Esophagus (tissue), 2 donors: ENCODE results near the gene PLPPR3. TPM values are rescaled to one million over a fixed set of nuclear protein-coding genes. Genes with fewer than 3 reads are reported as not detected.

Experiments
- H3K27ac ChIP-seq, 2 donors: one replicate each; pipeline ENCODE4 v1.5.1; 2013; ENCODE audit warnings: low read depth in 2 of 2, mild to moderate bottlenecking in 2 of 2, inconsistent platforms in 1 of 2, low read length in 1 of 2, moderate library complexity in 1 of 2
- H3K27me3 ChIP-seq, 2 donors: one replicate each; pipeline ENCODE4 v1.6.1; 2013; ENCODE audit warnings: low read length in 2 of 2, control low read depth in 1 of 2, mild to moderate bottlenecking in 1 of 2; ENCODE audit not compliant: insufficient read depth in 2 of 2, control insufficient read depth in 1 of 2
- H3K36me3 ChIP-seq, 2 donors: one replicate each; pipeline ENCODE4 v1.6.1; 2013; ENCODE audit warnings: low read length in 1 of 2; ENCODE audit not compliant: control insufficient read depth in 2 of 2, insufficient read depth in 2 of 2
- H3K4me1 ChIP-seq, 2 donors: one replicate each; pipeline ENCODE4 v1.6.1; 2013; ENCODE audit warnings: low read length in 1 of 2; ENCODE audit not compliant: control insufficient read depth in 2 of 2, insufficient read depth in 2 of 2
- H3K4me3 ChIP-seq, 2 donors: one replicate each; pipeline ENCODE4 v1.5.1; 2013; ENCODE audit warnings: low read length in 2 of 2, mild to moderate bottlenecking in 2 of 2, low read depth in 1 of 2, moderate library complexity in 1 of 2
- H3K9me3 ChIP-seq, 2 donors: one replicate each; pipeline ENCODE4 v1.6.1; 2013; ENCODE audit warnings: mild to moderate bottlenecking in 2 of 2, low read depth in 1 of 2, low read length in 1 of 2, moderate library complexity in 1 of 2; ENCODE audit not compliant: control insufficient read depth in 2 of 2, insufficient read depth in 1 of 2
- WGBS, 2 donors: extraction: QIAGEN DNeasy Blood & Tissue Kit; methylation state at CpG; one replicate each; pipeline ENCODE4 v1.1.7; 2013; 5-methylcytosine and 5-hydroxymethylcytosine counted together
- polyA plus RNA-seq, 2 donors: library from polyadenylated mRNA; stranded (reverse); fragments of 200-250 nt; gene quantifications; one replicate each; pipeline ENCODE4 v1.2.3, GENCODE V29; 2013
- donor health status: healthy with polysubstance abuse.
- donor health status: Bipolar disorder and iron deficiency.

PLPPR3 gene
- polyA plus RNA-seq, 2 donors, result not detected

- Histone ChIP-seq H3K36me3 (peaks cover 3 to 52% of the 10 kb centered on the region in 2 donors), H3K4me1 (no peaks in the 10 kb centered on the region), H3K4me3 (no peak overlapping the region), H3K27me3 (no peaks in the 10 kb centered on the region), H3K9me3 (peaks cover 0 to 2% of the 10 kb centered on the region in 2 donors), H3K27ac (no peak overlapping the region)
- WGBS, 2 donors, result 90% methylated on average over 20 of the region's 20 CpGs
Observed at GRCh38 chr19:811506-812048, 10.2 kb downstream of the PLPPR3 start.

GRCh38 chr19:810883-811489 is 10.8 kb downstream of the PLPPR3 start:
- Histone ChIP-seq H3K9me3 (peaks cover 0 to 2% of the 10 kb centered on the region in 2 donors), H3K36me3 (peaks cover 3 to 58% of the 10 kb centered on the region in 2 donors), H3K27ac (no peak overlapping the region), H3K4me3 (no peak overlapping the region), H3K27me3 (no peaks in the 10 kb centered on the region), H3K4me1 (no peaks in the 10 kb centered on the region)
- 81 to 86% methylated on average over 25 of the region's 25 CpGs for WGBS, 2 donors

- WGBS, 2 donors, result 83% methylated on average over 30 of the region's 30 CpGs
- no peaks in the 10 kb centered on the region for H3K27me3 ChIP-seq
- no peak overlapping the region for H3K27ac ChIP-seq
- H3K36me3 ChIP-seq, result peaks cover 6 to 65% of the 10 kb centered on the region in 2 donors
- peaks cover 0 to 4% of the 10 kb centered on the region in 2 donors for H3K4me1 ChIP-seq
- H3K9me3 ChIP-seq, result peaks cover 0 to 2% of the 10 kb centered on the region in 2 donors
- no peak overlapping the region for H3K4me3 ChIP-seq
Observed at GRCh38 chr19:810077-810855, 11.5 kb downstream of the PLPPR3 start.

GRCh38 chr19:808423-808775 is 13.4 kb downstream of the PLPPR3 start:
- 90 to 93% methylated on average over 21 to 26 of the region's 26 CpGs for WGBS, 2 donors
- peaks cover 0 to 4% of the 10 kb centered on the region in 2 donors for H3K4me1 ChIP-seq
- peaks cover 21 to 79% of the 10 kb centered on the region in 2 donors for H3K36me3 ChIP-seq
- H3K9me3 ChIP-seq, result no peaks in the 10 kb centered on the region
- H3K27me3 ChIP-seq, result no peaks in the 10 kb centered on the region
- H3K4me3 ChIP-seq, result no peak overlapping the region
- H3K27ac ChIP-seq, result no peak overlapping the region

- Histone ChIP-seq H3K36me3 (peaks cover 22 to 77% of the 10 kb centered on the region in 2 donors), H3K27ac (no peak overlapping the region), H3K27me3 (no peaks in the 10 kb centered on the region), H3K9me3 (no peaks in the 10 kb centered on the region), H3K4me1 (peaks cover 0 to 9% of the 10 kb centered on the region in 2 donors), H3K4me3 (no peak overlapping the region)
- 90% methylated on average over 44 of the region's 44 CpGs for WGBS, 2 donors
Observed at GRCh38 chr19:807627-808422, 13.9 kb downstream of the PLPPR3 start.

GRCh38 chr19:806815-807421 is 14.8 kb downstream of the PLPPR3 start:
- H3K4me1 ChIP-seq, result peaks cover 6 to 16% of the 10 kb centered on the region in 2 donors
- WGBS, 2 donors, result 76 to 83% methylated on average over 34 of the region's 34 CpGs
- no peak overlapping the region for H3K27ac ChIP-seq
- peaks cover 22 to 74% of the 10 kb centered on the region in 2 donors for H3K36me3 ChIP-seq
- no peak overlapping the region for H3K4me3 ChIP-seq
- H3K9me3 ChIP-seq, result no peaks in the 10 kb centered on the region
- H3K27me3 ChIP-seq, result no peaks in the 10 kb centered on the region

GRCh38 chr19:805600-806550 is 15.9 kb downstream of the PLPPR3 start:
- 90 to 92% methylated on average over 60 to 93 of the region's 93 CpGs for WGBS, 2 donors
- Histone ChIP-seq H3K27me3 (no peaks in the 10 kb centered on the region), H3K27ac (no peak overlapping the region), H3K36me3 (peaks cover 20 to 79% of the 10 kb centered on the region in 2 donors), H3K4me3 (no peak overlapping the region), H3K9me3 (no peaks in the 10 kb centered on the region), H3K4me1 (peaks cover 16 to 26% of the 10 kb centered on the region in 2 donors)

GRCh38 chr19:805166-805551 is 16.6 kb downstream of the PLPPR3 start:
- no peaks in the 10 kb centered on the region for H3K27me3 ChIP-seq
- 88 to 90% methylated on average over 33 of the region's 33 CpGs for WGBS, 2 donors
- no peak overlapping the region for H3K27ac ChIP-seq
- H3K9me3 ChIP-seq, result no peaks in the 10 kb centered on the region
- no peak overlapping the region for H3K4me3 ChIP-seq
- H3K4me1 ChIP-seq, result peaks cover 24 to 33% of the 10 kb centered on the region in 2 donors
- H3K36me3 ChIP-seq, result peaks cover 19 to 75% of the 10 kb centered on the region in 2 donors
